HUDEP-2 (cell line): ENCODE data around the gene HIRIP3.
A peak's percentile ranks its signal among the peaks of the same experiment; 100 is the strongest.

Source experiments
- DNase-seq, 76 experiments: peaks; one replicate each; lab custom pipeline; 2025; ENCODE audit not compliant: unreplicated experiment in 76 of 76; lab: John Stamatoyannopoulos, UW

HIRIP3 gene

GRCh38 chr16:29986231-29986630 is 9.2 kb downstream of the HIRIP3 start:
- no peak for DNase-seq

DNA sequence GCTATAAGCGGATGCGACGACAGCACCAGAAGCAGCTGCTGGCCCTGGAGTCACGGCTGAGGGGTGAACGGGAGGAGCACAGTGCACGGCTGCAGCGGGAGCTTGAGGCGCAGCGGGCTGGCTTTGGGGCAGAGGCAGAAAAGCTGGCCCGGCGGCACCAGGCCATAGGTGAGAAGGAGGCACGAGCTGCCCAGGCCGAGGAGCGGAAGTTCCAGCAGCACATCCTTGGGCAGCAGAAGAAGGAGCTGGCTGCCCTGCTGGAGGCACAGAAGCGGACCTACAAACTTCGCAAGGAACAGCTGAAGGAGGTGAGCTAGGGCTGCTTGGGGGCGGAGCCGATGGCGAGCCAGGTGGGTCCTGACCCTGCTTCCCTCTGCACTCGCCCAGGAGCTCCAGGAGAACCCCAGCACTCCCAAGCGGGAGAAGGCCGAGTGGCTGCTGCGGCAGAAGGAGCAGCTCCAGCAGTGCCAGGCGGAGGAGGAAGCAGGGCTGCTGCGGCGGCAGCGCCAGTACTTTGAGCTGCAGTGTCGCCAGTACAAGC is 10.1 kb downstream of the HIRIP3 start:
- no peak for DNase-seq

DNA sequence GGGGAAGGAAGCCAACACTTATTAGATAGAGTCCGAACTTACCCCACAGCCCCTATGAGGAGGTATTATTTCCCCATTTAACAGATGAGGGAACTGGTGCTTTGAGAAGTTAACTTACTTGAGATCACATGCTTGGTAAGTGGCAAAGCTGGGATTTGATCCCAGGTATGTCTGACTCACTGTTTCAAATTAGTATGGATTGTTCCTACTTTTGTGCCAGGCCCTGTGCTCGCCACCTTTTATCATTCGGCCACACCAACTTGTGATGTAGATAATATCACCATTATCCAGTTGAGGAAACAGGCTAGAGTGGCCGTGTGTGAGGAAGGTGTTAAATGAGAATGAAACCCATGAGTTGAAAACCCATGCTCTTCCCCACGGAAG is 10.7 kb downstream of the HIRIP3 start:
- DNase-seq: no peak

DNA sequence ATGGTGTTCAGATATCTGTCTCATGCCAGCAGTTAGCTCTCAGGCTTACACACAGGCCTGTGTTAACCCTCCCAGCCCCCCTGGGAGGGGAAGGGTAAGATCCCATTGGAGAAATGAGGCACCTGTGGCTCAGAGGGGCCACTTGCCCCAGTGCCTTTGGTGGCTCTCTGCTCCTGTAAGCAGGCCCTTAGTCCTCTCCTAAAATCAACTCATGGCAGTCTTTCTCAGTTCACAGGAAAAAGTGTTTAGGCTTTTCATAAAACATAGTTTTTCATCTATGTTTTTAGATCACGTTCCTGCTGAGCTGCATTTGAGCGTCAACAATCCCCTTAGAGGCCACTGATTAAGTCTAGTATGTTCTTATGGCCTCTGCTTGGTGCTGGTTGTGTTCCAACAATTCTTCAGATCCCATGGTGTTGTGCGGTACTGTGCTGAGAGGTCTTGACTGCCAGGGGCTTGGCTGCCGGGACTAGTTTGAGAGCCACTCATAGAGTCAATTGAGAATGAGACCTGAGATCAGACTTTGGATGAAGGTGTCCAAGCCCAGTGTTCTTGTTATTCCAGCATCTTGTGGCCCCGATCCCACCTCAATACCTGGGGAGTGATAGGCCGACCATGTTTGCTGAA is 11.2 kb downstream of the HIRIP3 start:
- DNase-seq: no peak

GRCh38 chr16:29983420-29984136 is 11.8 kb downstream of the HIRIP3 start:
- DNase-seq: no peak

GRCh38 chr16:29982560-29983419 is 12.6 kb downstream of the HIRIP3 start:
- DNase-seq: no peak

DNA sequence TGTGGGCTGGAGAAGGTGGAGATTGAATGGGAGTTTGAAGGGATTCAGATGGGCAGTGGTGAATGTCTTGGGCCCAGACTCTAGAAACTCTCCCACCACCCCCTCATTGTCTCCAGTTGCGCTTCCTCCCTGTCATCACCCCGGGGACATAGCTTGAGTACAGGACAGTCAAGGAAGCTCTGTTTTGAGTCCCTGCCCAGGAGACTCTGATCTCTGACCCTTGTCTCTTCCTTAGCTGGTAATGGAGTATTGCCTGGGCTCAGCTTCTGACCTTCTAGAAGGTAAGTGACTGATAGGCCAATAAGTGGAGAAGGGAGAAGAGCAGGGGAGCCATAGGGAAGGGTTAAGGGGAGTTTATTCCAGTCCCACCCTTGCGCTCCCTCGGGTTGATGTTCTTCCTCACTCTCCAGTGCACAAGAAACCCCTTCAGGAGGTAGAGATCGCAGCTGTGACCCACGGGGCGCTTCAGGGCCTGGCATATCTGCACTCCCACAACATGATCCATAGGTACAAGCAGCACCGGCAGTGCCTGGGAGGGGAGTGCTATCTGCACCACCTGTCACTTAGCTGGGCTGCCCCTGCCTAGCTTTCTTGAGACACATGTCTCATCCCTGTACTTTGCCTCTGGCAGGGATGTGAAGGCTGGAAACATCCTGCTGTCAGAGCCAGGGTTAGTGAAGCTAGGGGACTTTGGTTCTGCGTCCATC is 16.7 kb downstream of the HIRIP3 start:
- DNase-seq: no peak

DNA sequence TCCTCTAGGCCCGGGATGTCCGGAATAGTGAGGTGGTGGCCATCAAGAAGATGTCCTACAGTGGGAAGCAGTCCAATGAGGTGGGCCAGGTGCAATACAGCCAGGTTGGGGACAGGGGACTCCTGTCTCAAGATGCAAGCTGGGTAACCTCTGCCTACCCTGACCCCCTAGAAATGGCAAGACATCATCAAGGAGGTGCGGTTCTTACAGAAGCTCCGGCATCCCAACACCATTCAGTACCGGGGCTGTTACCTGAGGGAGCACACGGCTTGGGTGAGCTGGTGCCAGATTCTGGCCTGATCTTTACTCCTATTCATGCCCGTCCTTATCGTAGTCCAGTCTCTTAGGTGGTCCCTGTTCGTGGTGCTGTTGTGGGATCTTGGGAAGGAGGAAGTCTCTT is 17.3 kb downstream of the HIRIP3 start:
- DNase-seq: no peak

- DNase-seq: no peak
Observed at GRCh38 chr16:29977063-29977825, 18.2 kb downstream of the HIRIP3 start.

- DNase-seq: peak in 19 of 76 experiments; percentile 6 to 43 (median 21)
Observed at GRCh38 chr16:29975811-29976511, 19.5 kb downstream of the HIRIP3 start.

GRCh38 chr16:29975134-29975538 is 20.3 kb downstream of the HIRIP3 start:
- DNase-seq: peak in 1 of 76 experiments; percentile 13

GRCh38 chr16:29974291-29975133 is 20.9 kb downstream of the HIRIP3 start:
- peak in 3 of 76 experiments; percentile 8 to 15 (median 10) for DNase-seq

DNA sequence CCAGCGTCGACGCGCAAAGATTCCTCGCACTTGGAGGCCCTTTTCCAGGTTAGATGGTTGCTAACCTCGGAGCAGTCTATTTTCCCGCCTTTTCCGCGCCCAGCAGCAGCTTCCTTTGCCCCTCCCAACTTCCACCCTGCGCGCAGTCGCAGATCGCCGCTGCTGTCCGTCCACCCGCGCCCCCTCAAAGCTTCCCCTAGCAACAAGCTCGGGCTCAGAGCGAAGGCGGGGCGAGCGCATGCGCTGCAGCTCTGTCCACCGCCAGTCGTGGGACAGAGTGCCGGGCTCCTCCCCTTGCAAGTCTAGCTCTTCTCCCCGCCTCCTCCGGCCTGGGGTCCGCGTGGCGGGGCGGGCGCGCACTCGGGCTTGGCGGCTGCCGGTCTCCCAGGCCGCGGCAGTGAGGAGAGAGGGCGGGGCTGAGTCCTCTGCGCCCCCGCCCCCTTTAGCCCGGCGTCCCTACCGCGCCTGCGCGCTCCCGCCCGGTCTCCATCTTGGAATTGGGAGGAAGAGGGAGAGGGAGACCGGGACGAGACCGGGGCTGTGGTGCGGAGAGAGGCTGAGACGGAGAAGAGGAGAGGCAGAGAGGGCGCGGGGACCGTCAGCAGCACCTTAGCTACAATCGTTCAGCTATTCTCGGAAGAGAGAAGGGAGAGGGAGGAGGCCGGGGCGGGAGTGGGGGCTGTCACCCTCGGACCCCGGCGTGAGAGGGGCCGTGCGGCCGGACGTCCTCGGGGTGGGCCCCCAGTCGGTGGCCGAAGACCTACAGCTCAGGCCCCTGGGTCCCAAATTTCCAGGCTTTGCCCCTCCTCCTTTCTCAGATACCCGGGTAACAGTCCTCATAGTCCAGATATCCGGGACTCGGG is 21.8 kb downstream of the HIRIP3 start, which contains the start of gene TAOK2:
TAOK2 (plus strand) TSS at position 485 of the 863 bp plus-strand sequence. CDS start 3,905 bp downstream, outside the sequence.
- DNase-seq: peak in 75 of 76 experiments; percentile 67 to 99 (median 98)

GRCh38 chr16:29972992-29973383 is 22.4 kb downstream of the HIRIP3 start:
- peak in 1 of 76 experiments; percentile 50 for DNase-seq

DNA sequence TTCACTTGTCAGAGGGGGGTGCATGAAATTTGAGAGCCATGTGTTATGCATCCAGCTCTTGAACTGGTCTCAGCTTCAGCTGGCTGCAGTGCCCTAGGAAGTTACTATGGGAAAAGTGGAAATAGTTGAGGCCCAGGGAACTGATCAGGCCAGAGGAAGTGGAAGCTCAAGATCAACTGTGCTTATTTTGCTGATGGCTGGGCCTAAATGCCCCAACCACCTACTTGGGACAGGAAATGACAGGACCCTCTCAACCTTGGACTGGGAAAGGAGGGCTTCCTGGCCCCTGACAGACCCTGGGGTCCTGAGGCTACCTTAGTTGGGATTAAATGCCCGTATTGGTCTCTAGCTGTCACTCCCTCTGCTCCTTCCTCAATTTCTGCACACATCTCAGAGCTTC is 22.9 kb downstream of the HIRIP3 start:
- DNase-seq: no peak

DNA sequence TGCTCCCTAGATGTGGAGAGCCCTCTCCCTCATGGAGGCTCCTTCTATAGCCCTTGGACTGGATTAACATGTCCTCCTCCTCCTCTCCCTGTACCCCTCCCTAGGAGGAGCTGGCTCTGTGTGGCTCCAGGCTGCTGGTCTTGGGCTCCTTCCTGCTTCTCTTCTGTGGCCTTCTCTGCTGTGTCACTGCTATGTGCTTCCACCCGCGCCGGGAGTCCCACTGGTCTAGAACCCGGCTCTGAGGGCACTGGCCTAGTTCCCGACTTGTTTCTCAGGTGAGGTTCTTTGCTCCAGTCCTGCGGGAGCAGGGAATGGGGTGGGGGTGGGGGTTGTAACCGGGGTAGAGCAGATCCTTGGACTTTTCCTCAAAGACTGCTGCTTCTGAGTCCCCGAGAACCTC is 24.1 kb downstream of the HIRIP3 start:
- DNase-seq: no peak

GRCh38 chr16:29968205-29968604 is 27.2 kb downstream of the HIRIP3 start:
- DNase-seq: no peak
